Endothelial cell of umbilical vein (primary cell): ENCODE results near the gene PTPN5. TPM values are rescaled to one million over a fixed set of nuclear protein-coding genes. Genes with fewer than 3 reads are reported as not detected.

ENCODE experiments used
- BruUV-seq: library from RNA; stranded (reverse); fragments of 400-500 nt; replicated peaks from 2 replicates; lab custom pipeline; 2021; lab: Mats Ljungman, UMichigan
- CTCF ChIA-PET: fragments of 300-600, 350-600 bp; sonication (Branson Sonifier 250); formaldehyde crosslinking; loops from one replicate; lab custom pipeline; 2021; ENCODE audit warnings: antibody characterized with exemption, inconsistent platforms; lab: Charles Lee
- POLR2A ChIA-PET: fragments of 300-600, 350-600 bp; sonication (Branson Sonifier 250); formaldehyde crosslinking; loops from one replicate; lab custom pipeline; 2021; ENCODE audit warnings: antibody characterized with exemption, inconsistent platforms; lab: Charles Lee
- DNase-seq: peaks from one replicate; pipeline ENCODE4 v3.0.0-alpha.2; 2011; ENCODE audit warnings: low read depth, low spot score
- FAIRE-seq: peaks from 2 replicates; lab custom pipeline; 2011; peaks lifted over from hg19 to GRCh38; lab: Jason Lieb, UNC
- H2AFZ ChIP-seq: 2 replicates; pipeline ENCODE4 v1.6.0; 2012; ENCODE audit warnings: low read depth, low read length, control low read depth, inconsistent platforms
- H3K27ac ChIP-seq: 2 replicates; pipeline ENCODE4 v1.5.1; 2011; ENCODE audit warnings: low read depth, mild to moderate bottlenecking, control low read depth, low read length, moderate library complexity; ENCODE audit not compliant: insufficient read depth
- H3K27me3 ChIP-seq, 2 experiments: 2 replicates each; pipeline versions ENCODE4 v1.6.0 to v1.6.1; 2011; ENCODE audit warnings: low read length in 2 of 2, mixed read lengths in 1 of 2; ENCODE audit not compliant: control insufficient read depth in 2 of 2, insufficient read depth in 2 of 2
- H3K36me3 ChIP-seq, 2 experiments: 2 replicates in 1 of 2; 3 replicates in 1 of 2; pipeline ENCODE4 v1.5.1; 2011; ENCODE audit warnings: low read length in 2 of 2, mild to moderate bottlenecking in 1 of 2, moderate library complexity in 1 of 2; ENCODE audit not compliant: control insufficient read depth in 2 of 2, insufficient read depth in 2 of 2; ENCODE audit errors: extremely low read depth in 1 of 2
- H3K4me1 ChIP-seq: 3 replicates; pipeline ENCODE4 v1.5.1; 2011; ENCODE audit warnings: mild to moderate bottlenecking, low read length; ENCODE audit not compliant: control insufficient read depth, insufficient read depth; ENCODE audit errors: extremely low read depth
- H3K4me2 ChIP-seq: 2 replicates; pipeline ENCODE4 v1.6.1; 2011; ENCODE audit warnings: low read length, control low read depth, mixed read lengths; ENCODE audit not compliant: insufficient read depth
- H3K4me3 ChIP-seq, 3 experiments: fragments of 200-600 bp in 1 of 3; sonication (generic), shearing (Covaris generic) in 1 of 3; replicated peaks in 1 of 3; 2 replicates each; pipeline ENCODE4 v1.5.1; 2011 to 2016; ENCODE audit warnings: control low read depth in 3 of 3, low read length in 3 of 3, mild to moderate bottlenecking in 2 of 3, inconsistent platforms in 1 of 3, low read depth in 1 of 3, moderate library complexity in 1 of 3; ENCODE audit not compliant: insufficient read depth in 1 of 3
- H3K79me2 ChIP-seq: 2 replicates; pipeline ENCODE4 v1.6.0; 2012; ENCODE audit warnings: low read length, inconsistent platforms; ENCODE audit not compliant: control insufficient read depth, insufficient read depth
- H3K9ac ChIP-seq: replicated peaks from 2 replicates; pipeline ENCODE3; 2011; ENCODE audit warnings: low read length, control low read depth; ENCODE audit not compliant: insufficient read depth; ENCODE audit errors: extremely low read depth
- H3K9me1 ChIP-seq: replicated peaks from 3 replicates; pipeline ENCODE4 v1.6.0; 2011; ENCODE audit warnings: mild to moderate bottlenecking, low read length; ENCODE audit not compliant: control insufficient read depth, insufficient read depth; ENCODE audit errors: extremely low read depth
- H3K9me3 ChIP-seq: replicated peaks from 2 replicates; pipeline ENCODE4 v1.5.1; 2012; ENCODE audit warnings: low read length, inconsistent platforms; ENCODE audit not compliant: control insufficient read depth, insufficient read depth
- H4K20me1 ChIP-seq: replicated peaks from 2 replicates; pipeline ENCODE3; 2011; ENCODE audit warnings: mild to moderate bottlenecking, low read length; ENCODE audit not compliant: control insufficient read depth, insufficient read depth; ENCODE audit errors: extremely low read depth
- CTCF ChIP-seq, 2 donors: IDR thresholded peaks; 1 replicate in 1 of 2; 2 replicates in 1 of 2; pipeline ENCODE4 v1.5.1; 2011; ENCODE audit warnings: low read length in 2 of 2, mild to moderate bottlenecking in 2 of 2, moderate library complexity in 2 of 2, control low read depth in 1 of 2, inconsistent platforms in 1 of 2, low read depth in 1 of 2; ENCODE audit not compliant: insufficient read depth in 1 of 2; ENCODE audit errors: extremely low read depth in 1 of 2
- EZH2 ChIP-seq: IDR thresholded peaks from 2 replicates; pipeline ENCODE4 v1.6.1; 2012; ENCODE audit warnings: borderline replicate concordance, low read depth, mild to moderate bottlenecking, moderate library complexity, low read length, inconsistent platforms; ENCODE audit not compliant: severe bottlenecking
- GATA2 ChIP-seq: IDR thresholded peaks from 2 replicates; pipeline ENCODE4 v1.7.0; 2011; ENCODE audit warnings: low read depth, mild to moderate bottlenecking, moderate library complexity, mixed read lengths, low read length; ENCODE audit not compliant: insufficient read length, insufficient read depth
- dilution Hi-C: fragments of 300-500 bp; cut with MboI; formaldehyde crosslinking; loops from one replicate; pipeline ENCODE4 v1.15.0; 2019; ENCODE audit warnings: low sequenced_read_pairs; ENCODE audit not compliant: extremely low pct_ligation_motif_present
- intact Hi-C: fragments of 100-400 bp; cut with micrococcal nuclease; formaldehyde crosslinking; loops from one replicate; pipeline ENCODE4 v1.10.0; 2022
- polyA plus RNA-seq, 4 experiments: library from polyadenylated mRNA; depleted of rRNA in 3 of 4; stranded (reverse) in 3 of 4; unstranded in 1 of 4; fragments of >200 nt; gene quantifications; 2 replicates each; pipeline versions ENCODE4 v1.2.1 to v1.2.3, GENCODE V29; 2011 to 2012; ENCODE audit warnings: missing spikeins in 1 of 4
- total RNA-seq: library from RNA; stranded (reverse); gene quantifications from 2 replicates; pipeline ENCODE4 v1.2.3, GENCODE V29; 2021
- TF ChIP-seq, protein P1 (sequence below): IDR thresholded peaks from 2 replicates; pipeline ENCODE4 v1.6.1; 2011; ENCODE audit not compliant: insufficient read depth, insufficient read length

Gene PTPN5
- total and polyA plus RNA-seq, 2 donors (not counting 3 experiments of a cell fraction or from before 2014, with no cell fraction given) = not detected

DNA sequence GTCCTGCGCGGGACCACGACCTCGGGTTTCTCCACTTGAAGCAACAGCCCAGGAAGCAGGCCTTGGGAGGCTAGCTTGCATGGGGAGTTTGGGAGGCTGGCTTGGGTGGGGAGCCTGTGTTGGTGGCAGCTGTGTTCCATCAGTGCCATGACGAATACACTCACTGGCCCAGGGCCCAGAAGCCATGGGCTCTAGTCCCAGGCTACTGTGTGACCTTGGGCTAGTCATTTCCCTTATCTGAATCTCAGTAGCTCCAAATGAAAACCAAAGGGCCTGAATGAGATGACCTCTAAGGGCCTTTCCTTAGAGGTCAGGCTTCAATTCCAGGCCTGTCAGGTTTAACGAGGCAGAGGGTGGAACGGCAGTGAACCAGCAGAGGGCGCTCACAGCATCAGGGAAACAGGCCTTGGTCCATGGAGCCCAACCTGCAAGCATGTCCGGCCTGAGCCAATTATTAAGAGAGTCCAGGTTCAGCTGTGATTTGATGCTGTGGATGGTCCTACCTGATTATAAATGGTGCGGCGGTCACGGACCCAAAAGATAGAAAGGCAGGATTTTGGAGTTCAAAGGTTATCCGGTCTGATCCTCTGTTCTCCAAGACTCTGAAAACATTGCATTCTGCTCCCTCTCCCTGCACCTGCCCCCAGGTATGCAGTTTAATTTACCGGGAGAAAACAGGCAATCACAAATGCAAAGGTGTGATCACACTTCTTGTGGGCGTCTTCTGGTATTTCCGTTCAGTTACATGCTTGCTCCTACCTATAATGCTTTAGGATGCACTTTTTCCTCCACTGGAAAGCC, 15.9 kb downstream of the PTPN5 start:
- no peak overlapping the region for H3K27ac ChIP-seq
- no peak overlapping the region for H3K9ac ChIP-seq
- no peaks in the 10 kb centered on the region for H3K9me3 ChIP-seq
- peak; percentile 87 for FAIRE-seq
- BruUV-seq = no TSS peak
- no peak overlapping the region for H3K4me3 ChIP-seq
- dilution Hi-C loops (no loop called here), intact Hi-C loops (loop anchor here (1.0 kb wide), 2 partner anchors 27 to 78 kb away; no protein-coding TSS in a partner anchor)
- no peaks in the 10 kb centered on the region for H4K20me1 ChIP-seq
- H3K4me1 ChIP-seq = no peaks in the 10 kb centered on the region
- CTCF ChIA-PET = interaction anchor here (1.1 to 7.7 kb wide), 10 partner anchors 11 to 403 kb away, joined by 3 to 65 read pairs (median 6); no protein-coding TSS in a partner anchor
- no peaks in the 10 kb centered on the region for H3K79me2 ChIP-seq
- TF ChIP-seq CTCF (IDR thresholded peaks at IDR 0.05; ENCODE audit: extremely low read depth in 1 of 2, insufficient read depth in 1 of 2, low read depth in 1 of 2, low read length in 2 of 2) (peak; percentile 89 to 92), EZH2 (no peak), GATA2 (no peak)
- TF ChIP-seq, protein P1, sequence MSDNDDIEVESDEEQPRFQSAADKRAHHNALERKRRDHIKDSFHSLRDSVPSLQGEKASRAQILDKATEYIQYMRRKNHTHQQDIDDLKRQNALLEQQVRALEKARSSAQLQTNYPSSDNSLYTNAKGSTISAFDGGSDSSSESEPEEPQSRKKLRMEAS = no peak
- peak; percentile 41 for DNase-seq
- POLR2A ChIA-PET = no interaction called here
- H3K36me3 ChIP-seq = no peaks in the 10 kb centered on the region
- no peaks in the 10 kb centered on the region for H3K9me1 ChIP-seq
- peaks cover 0 to 1% of the 10 kb centered on the region in 2 experiments for H3K27me3 ChIP-seq
- no peak overlapping the region for H2AFZ ChIP-seq
- H3K4me2 ChIP-seq = no peak overlapping the region
